ENCODE data around the gene HES5.
A peak's percentile ranks its signal among the peaks of the same experiment; 100 is the strongest.

HES5 gene

DNA sequence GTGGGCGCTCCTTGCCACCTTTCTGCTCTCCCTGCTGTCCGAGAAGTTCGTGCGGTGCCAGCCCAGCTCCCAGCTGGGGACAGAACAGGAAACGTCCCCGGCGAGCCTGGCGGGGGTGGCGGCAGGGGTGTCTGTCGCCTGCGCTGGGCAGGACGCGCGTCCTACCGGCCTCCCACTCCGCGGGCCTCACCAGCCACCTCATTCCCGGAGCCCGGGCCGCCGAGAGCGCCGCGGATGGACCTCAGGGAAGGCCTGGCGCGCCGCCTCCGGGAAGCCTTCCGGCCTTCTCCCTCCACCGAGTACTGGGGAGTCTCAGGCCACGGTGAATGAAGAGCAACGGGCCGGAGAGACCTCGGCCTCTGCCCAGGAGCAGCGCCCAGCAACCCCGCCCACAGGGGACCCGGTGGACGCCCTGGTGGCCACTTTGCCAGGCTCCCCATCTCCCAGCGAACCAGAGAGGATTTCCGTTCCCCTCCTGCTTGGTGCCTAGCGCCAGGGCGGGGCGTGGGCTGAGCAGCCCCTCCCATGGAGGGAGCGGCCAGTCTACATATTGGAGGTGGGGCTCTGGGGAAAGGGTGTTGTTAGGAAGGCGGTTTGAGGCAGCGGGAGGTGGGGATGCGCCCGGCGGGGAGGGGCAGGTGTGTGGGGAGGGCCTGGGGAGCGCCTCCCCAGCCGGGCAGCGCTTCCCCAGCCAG, 16.6 kb upstream of the HES5 start:
- DNase-seq, result peak; percentile 91

DNA sequence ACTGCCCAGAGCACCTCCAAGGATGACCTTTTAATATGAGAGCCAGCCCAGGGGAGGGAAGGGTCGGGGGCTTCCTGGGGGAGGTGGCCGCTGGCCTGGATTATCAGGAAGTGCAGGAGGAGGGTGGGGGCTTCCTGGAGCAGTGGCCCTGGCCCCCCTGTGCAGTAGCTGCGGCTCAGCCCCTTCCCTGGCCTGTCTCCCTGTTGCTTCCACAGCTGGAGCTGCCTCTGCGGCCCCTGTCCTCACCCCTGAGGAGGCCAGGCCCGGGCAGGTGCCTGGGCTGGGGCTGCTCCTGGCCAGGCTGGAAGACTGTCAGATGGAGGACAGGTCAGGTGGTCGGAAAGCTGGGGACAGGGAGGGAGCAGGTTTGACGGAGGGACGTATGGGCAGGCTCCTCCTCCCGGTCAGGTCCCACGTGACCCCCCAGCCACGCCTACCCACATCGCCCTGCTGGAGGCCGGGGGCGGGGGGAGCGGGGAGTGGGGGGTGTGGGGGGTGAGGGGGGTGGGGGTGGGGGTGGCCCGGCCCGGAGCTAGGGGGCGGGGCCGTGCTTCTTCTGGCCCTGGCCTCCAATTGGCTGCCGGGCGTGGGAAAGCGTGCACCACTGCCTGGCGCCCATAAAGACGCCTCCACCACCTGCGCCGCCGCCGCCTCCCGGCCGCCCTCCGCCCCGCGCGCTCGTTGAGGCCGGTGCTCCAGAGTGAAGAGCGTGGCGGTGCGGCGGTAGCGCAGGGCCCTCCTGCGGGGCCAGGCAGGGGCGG, 15.9 kb upstream of the HES5 start:
- peak; percentile 96 for DNase-seq

DNA sequence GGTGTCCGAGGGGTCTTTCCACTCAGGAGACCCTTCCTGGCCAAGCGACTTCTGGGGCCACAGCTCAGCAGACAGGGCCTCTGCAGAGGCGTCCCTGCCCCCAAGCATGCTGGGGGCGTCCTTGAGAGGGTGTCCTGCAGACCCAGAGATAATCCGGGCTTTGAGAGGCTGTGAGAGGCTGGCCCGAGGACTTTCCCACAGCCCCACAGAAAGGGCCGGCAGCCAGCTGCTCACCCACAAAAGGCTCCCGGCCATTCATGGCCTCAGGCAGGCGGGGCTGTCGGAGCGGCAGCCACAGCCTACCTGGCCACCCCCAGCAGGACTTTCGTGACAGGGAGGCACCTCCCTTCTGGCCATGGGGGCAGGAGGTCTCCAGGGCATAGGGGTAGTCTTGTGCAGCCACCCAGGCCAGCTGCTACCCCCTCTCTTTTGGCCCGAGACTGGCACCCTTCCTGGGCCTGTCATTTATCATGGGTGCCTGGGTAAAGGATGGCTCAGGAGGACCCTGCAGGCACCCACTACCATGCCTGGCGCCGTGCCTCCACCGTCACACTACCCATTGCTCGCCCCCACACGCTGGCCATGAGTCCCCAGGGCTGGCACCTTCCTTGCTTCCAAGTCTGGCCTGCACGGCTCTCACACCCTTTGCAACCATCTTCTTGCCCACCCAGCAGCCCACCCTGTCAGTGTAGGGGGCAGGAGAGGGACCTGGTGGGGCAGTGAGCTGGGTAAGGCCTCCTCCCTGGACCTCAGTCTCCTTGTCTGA, 15.0 kb upstream of the HES5 start:
- no peak for DNase-seq

DNA sequence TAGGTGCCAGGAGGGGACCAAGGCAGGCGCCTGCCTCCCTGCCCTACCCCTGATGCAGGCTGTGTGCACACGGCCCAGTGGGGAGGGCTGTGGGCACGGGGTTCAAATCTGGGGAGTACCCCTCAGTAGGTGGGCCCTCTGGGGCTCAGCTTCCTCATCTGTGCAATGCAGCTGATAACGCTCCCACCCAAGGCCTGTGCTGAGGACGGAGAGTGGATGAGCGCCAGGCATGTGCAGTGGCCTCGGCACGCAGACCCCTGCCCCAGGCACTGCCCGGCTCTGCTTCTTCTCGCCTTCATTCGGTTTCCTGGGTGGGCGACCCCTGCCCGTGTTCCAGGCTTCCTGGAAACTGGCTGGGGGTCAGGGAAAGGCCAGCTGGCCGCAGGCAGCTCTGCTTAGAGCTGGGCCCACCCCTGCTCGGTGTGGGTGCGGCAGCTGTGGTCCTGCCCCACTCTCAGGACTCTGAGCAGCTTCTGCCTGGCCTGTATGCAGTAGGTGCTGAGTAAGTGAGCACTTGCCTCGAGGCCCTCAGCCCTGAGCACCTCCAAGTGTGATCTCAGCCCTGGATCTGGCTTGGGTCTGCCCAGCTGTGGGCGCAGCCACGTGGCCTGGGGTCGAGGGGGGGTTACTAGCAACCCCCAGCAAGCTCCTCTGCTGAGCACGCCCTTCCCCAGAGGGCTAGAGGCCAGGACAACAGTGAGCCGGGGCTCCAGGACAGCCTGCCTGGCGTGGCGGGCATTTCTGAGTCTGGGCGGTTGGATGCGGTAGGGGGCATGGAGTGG, 14.2 kb upstream of the HES5 start:
- no peak for DNase-seq

DNA sequence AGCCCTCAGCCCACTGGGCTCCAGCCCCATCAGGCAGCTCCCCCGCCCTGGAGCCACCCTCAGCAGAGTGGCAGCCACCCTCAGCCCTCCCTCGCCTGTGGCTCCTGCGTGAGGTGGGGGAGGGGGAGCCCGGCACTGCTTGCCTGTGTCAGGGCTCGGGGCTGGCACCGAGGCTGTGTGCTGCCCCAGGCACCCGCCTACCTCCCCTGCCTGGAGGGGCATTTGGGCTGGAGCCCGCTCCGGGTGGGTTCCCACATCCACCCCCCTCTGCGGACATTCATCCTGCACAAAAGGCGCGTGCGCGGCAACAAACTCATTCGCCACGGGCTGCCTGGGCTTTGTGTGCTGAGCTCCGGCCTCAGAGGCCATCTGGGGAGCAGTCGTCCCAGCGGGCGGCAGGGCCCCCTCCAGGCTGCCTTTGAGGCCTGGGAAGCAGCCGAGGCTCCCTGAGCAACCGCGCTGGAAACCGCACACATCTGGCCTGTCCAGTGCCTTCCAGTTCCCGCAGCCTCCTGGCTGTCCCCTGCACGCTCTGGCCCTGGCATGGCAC, 13.6 kb upstream of the HES5 start:
- peak; percentile 68 for DNase-seq

DNA sequence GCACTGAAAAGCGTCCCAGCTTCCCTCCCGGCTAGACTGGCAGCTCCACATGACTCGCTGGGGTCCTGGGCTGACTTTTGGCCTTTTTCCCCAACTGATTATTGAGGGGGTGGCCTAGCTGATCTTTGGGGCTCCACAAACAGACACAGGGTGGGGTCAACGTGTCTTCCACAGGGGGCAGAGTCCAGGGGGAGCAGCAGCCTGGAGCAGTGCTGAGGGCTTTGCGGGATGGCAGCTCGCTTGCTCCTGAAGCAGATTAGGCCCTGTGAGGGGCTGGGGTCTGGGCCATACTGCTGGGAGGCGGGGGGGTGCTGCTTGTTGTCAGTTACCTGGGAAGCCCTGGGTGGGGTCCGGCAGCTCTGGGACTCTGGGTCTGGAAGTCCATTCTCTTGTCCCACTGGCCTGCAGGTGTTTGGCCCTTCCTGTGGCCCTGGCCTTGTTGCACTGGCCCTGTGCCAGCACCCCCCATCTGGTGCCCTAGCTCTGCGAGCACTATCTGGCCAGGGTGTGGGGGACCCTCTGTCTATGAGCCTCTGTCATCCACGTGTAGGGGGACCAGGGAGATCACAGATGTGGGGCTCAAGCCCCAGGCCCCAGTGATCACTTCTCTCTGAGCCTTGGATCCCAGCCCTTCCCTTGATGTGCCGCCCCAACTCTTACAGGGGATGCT, 12.3 kb upstream of the HES5 start:
- DNase-seq, result no peak

DNA sequence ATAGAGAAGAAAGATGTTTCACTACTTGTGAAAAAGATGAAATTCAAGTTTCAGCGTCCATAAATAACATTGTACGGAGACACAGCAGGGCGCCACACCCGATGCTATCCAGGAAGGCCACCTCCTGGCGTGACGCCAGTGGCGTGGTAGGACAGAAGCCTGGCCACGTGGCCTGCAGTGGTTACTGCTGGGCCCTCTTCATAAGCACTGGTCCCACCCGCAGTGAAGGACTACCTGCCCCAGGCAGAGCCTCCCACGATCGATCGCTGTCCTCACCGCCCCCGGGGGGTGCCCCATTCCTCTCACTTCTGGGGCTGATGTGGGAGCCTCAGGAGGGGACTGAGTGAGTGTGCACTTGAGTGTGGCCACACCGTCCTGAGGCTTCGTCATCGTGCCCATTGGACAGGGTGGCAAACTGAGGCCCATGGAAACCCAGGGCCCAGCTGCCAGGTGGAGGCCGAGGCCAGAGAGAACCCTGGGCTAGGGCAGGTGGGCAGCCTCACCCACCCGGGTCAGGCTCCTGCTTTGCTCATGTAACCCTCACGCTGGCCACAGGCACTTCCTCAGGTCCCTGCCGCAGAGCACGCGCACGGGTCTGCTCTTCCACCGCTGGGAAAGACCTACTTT, 11.7 kb upstream of the HES5 start:
- DNase-seq, result no peak

DNA sequence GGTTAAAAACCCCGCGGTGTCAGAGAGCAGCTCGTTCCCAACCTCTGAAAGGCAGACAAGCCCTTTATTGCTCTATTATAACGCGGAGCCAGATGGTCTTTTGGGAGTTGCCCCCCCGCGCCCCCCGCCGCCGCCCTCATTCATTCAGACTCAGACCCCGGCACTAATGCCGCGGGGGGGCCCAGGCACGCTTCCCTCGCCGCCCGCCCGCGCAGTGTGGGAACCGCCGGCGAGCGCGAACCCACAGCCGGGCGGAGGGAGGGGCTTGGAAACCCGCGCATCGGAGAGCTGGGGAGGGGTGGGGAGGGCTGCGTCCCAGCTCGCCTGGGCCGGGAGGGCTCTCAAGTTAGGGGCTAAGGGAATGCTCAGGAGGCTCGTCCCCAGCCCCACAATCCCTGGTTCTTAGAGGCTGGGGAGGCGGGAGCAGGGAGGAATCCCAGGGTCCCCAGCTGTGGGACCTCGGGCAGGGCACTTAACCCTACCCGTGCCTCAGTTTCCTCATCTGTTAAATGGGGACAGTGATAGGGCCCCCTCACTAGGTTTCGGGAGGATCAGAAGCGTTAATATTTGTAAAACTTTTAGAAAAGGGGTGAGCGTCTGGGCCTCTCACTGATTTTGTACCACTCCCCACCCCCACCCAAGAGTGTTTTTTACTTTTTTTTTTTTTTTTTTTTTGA, 10.9 kb upstream of the HES5 start:
- DNase-seq, result peak; percentile 34

DNA sequence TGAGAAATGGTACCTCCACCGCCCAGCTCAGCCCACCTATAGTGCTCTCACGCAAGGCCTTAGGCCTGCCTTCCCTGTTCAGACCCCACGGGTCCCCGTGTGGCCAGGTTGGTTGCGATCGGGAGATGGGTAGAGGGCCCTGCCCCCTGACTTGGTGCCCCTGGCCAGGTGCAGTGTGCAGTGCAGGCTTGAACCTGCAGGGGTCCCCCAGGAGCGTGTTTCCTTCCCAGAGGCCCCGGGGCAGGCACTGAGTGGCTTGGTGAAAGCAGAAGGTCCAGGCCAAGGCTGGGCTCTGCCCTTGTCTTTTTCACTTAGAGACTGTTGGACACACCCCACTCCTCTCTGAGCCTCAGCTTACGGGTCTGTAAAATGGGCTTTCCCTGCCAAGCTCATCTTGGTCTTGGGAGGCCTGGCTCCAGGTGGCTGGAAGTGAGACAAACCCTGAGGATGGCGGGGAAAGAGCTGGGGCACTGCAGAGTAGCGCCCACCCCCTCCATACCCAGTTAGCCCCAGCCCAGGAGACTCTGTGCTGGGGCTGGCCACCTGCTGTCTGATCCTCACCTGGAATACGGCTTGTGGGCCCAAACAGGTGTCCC, 9.3 kb upstream of the HES5 start:
- peak; percentile 45 for DNase-seq

DNA sequence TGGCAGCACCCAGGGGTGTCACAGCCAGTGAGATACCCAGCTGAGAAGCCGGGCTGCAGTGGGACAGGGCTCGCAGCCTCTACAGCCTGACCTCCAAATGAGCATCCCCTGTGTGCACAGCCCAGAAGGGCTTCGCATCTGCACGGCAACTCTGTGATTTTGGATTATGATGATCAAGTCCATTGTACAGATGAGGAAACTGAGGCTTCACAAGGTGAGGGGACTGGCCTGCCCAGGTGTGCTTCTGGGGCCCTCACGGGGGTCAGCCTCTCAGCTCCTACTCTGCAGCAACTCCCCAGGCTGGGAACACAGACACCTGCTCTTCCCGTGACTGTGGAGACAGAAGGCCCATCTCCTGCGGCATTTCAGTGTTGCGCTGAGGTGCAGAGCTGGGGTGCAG, 8.8 kb upstream of the HES5 start:
- no peak for DNase-seq

DNA sequence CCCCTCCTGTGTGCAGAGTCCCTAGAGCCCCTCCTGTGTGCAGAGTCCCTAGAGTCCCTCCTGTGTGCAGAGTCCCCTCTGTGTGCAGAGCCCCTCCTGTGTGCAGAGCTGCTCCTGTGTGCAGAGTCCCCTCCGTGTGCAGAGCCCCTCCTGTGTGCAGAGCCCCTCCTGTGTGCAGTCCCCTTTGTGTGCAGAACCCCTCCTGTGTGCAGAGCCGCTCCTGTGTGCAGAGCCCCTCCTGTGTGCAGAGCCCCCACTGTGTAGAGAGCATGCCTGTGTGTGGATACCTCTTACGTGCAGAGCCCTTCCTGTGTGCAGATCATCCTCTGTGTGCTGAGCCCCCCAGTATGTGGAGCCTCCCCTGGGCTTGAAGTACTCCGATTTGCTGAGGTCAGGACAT, 8.3 kb upstream of the HES5 start:
- no peak for DNase-seq

DNA sequence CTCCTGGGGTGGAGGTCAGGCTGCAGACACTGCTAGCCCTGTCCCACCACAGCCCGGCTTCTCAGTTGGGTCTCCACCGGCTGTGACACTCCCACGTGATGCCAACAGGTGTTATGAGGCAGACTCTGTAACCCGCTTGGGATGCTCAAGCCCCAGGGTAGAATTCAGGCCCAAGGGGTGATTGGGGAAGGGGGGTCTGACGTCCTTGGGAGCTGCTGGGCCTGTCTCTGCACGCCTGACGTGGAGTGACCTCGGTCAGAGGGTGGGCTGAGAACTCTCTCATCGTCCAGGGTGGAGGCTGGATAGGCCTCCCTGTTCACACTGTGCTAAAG, 7.7 kb upstream of the HES5 start:
- DNase-seq, result no peak

DNA sequence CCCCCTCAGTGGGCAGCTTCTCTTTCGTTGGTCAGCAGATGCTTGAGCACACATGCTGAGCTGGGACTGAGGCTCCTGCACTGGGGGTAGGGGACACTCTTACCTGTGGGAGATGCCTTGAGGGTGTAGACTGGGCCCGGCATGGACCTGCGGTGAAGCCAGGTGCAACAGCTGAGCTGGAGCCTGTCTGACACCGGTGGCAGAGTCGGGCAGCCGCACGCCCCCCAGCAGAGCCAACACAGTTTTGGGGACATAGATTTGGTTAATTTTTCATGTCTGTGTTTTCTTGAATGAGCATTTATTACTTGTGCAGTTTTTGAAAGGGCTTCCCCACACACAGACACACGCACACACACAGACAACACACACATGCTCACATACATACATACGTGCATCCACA, 5.9 kb upstream of the HES5 start:
- no peak for DNase-seq

DNA sequence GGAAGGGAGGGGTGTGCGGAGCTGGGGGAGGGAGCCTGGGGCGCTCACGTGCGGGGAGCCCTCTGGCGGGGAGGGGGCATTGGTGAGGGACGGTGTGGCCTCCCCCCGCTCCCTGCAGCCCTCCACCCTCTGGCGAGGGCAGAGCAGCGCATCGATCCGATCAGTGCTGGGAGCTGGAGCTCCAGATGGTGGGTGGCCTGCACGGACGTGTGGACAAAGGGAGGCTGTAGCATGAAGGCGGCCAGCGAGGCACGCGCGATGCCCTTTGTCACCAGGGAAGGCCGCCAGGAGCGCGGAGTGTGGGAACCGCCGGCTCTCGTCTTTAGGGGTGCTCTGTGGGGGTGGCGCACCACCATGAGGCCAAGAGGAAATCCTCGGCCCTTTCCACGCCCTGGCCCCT, 5.4 kb upstream of the HES5 start:
- DNase-seq, result no peak

DNA sequence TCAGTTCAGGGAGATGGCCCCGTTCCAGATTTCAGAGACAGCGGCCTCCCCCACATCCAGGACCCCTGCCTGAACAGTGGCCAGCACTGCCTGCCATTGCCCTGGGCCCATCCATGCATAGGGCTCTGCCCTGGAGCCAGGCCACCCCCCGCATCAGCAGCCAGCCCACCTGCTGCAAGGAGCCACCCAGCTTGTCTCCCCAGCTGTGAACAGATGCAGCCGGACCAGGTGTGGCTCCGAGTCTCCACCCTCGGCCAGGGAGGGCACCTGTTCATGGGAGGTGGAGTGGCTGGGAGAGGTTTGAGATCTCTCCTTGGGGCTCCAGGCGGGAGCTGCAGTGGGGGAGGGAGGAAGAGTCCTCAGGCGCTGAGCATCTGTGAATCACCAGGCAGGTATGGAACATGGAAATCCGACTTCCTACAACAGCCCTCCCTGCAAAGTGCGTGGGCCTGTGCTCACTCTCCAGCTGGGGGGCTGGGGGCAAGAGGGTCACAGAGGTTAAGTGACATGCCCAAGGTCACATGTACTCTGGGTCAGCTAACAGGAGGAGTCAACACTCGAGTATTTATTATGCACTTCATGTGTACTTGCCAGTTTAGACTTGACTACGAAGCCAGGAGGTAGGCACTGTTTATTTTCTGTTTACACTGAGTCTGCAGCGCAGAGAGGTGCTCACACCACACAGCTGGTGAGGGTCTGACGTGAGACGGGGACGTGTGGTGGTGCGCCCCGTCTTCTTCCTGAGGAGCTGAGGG, 4.8 kb upstream of the HES5 start:
- DNase-seq, result no peak

DNA sequence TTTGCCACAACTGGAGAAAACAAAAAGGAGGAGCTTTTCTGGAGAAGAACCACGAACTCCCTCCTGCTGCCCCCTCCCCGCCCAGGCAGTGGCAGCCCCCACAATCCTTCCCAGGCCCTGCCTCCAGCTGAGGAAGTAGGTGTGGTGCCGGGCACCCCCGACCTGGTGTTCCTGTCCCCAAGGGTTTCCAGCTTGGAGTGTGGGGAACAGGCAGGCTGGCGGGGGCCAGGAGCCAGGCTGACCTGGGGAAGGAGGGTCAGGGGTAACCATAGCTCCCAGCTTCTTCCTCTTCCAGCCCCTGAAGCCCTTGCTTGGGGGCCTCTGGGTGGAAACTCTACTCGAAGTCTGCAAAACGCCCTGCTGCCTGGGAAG, 4.2 kb upstream of the HES5 start:
- DNase-seq, result no peak

DNA sequence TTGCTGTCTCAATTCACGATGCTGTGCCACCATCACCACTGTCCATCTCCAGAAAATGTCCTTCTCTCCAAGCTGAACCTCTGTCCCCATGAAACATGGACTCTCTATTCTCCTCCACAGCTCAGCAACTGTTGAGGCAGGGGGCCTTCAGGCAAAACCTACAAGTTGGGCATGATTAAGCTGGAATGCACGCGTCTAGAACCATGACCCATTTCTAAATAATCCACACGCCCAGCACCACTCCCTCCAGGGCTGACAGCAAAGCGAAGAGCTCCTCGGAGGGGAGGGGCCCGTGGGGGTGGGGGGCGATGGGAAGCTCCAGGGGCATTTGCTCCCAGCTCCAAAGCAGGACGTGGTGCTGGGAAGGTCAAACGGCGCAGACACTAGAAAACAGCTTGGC, 3.3 kb upstream of the HES5 start:
- DNase-seq, result no peak

DNA sequence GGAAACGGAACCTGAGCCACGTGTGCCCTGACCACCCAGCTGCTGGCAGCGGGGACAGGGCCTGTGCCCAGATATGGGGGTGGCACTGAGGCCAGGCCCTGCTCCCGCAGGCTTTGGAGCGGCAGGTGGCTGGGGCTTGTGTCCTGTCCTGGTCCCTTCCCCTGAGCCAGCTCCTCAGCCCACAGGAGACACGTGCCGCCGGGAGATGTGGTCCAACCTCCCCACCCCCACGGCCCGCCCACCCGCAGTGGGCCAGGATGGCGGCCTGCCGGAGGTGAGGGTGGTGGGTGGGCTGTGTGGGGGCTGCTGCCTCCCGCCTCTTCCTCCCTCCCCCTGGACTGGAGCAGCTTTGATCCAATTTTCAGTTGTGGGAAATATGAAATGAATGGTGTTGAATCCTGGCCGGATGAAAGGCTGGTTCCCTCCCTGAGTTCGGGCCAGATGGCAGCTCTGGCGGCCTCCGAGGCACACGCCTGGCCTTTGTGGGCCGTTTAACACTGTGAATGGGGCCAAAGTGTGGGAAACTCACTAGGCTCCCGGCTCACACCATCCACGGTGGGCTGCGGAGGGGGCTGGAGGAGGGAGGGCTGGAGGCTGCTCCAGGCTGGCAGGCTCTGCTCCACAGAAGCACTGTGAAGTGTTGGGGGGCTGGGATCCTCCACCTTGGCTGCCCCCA, 2.6 kb upstream of the HES5 start:
- DNase-seq, result no peak

DNA sequence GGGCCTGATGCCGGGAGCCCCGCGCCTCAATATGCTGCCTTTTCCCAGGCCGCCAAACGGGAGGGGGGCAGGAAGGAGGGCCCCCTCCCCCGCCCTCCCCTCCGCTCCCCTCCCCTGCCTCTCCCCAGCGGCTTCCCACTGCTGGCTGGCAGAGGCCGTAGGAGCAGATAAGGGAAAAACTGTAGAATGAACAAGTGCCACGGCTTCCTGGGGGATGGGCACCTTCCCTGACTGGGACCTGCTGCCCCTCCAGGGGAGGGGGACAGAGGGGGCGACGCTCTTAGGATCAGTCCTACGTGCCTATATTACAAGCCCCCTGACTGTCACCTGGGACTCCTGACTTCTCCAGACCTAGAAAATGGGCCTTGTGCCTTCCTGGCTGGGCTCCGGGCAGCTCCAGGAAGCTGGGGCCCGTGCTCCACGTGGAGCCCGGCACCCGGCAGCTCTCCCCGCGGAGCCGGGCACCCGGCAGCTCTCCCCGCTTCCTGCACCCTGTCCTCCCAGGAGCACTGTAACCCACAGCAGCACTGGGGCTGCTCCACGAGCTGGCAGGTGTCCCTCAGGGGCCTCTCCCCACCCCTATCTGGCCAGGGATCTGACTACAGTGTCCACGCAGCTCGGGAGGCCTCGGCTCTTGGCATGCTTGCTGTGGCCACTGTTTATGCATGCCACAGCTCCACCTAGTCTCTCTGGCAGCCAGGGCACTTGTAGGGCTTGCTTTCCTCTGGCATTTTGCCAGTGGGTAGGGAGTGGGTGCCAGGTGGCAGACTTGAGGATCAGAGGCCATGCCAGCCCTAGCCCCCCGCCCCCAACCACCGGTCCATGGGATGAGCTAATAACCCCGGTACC, 674 bp upstream of the HES5 start:
- peak; percentile 24 for DNase-seq

Measured in CD4-positive, alpha-beta T cell treated with Interleukin-6 for 4 hours (primary cell).